ENCODE results near the gene TTC38.

TTC38 gene

GRCh38 chr22:46296257-46297150 is 28.7 kb downstream of the TTC38 start, which contains the start of gene GTSE1 (continued):
- TF ChIP-seq, protein P1, sequence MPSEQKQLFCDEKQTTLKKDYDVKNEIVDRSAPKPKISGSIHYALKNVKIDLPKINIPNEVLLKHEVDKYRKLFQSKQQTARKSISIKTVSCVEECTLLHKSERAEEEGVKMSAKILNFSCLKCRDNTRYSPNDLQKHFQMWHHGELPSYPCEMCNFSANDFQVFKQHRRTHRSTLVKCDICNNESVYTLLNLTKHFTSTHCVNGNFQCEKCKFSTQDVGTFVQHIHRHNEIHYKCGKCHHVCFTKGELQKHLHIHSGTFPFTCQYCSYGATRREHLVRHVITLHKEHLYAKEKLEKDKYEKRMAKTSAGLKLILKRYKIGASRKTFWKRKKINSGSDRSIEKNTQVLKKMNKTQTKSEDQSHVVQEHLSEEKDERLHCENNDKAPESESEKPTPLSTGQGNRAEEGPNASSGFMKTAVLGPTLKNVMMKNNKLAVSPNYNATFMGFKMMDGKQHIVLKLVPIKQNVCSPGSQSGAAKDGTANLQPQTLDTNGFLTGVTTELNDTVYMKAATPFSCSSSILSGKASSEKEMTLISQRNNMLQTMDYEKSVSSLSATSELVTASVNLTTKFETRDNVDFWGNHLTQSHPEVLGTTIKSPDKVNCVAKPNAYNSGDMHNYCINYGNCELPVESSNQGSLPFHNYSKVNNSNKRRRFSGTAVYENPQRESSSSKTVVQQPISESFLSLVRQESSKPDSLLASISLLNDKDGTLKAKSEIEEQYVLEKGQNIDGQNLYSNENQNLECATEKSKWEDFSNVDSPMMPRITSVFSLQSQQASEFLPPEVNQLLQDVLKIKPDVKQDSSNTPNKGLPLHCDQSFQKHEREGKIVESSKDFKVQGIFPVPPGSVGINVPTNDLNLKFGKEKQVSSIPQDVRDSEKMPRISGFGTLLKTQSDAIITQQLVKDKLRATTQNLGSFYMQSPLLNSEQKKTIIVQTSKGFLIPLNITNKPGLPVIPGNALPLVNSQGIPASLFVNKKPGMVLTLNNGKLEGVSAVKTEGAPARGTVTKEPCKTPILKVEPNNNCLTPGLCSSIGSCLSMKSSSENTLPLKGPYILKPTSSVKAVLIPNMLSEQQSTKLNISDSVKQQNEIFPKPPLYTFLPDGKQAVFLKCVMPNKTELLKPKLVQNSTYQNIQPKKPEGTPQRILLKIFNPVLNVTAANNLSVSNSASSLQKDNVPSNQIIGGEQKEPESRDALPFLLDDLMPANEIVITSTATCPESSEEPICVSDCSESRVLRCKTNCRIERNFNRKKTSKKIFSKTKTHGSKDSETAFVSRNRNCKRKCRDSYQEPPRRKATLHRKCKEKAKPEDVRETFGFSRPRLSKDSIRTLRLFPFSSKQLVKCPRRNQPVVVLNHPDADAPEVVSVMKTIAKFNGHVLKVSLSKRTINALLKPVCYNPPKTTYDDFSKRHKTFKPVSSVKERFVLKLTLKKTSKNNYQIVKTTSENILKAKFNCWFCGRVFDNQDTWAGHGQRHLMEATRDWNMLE (tag by site-specific recombination; conservative IDR thresholded peaks at IDR 0.05; ENCODE audit: low read depth) = no peak
- TF ChIP-seq GLI4 (tag by site-specific recombination; IDR thresholded peaks at IDR 0.05) (no peak), ZNF660 (tag by site-specific recombination; IDR thresholded peaks at IDR 0.05) (peak; percentile 35; the same call in 1 of the 2 replicates), HOXD13 (CRISPR knock-in tag; IDR thresholded peaks at IDR 0.05; ENCODE audit: borderline replicate concordance) (no peak), ZNF830 (tag by site-specific recombination; IDR thresholded peaks at IDR 0.05; ENCODE audit: low read depth) (no peak), ZNF175 (tag by site-specific recombination; IDR thresholded peaks at IDR 0.05) (no peak), IKZF3 (tag by site-specific recombination; IDR thresholded peaks at IDR 0.05) (no peak), ZNF473 (tag by site-specific recombination; IDR thresholded peaks at IDR 0.05) (no peak), ZNF600 (tag by site-specific recombination; IDR thresholded peaks at IDR 0.05) (peak; percentile 67; the same call in 1 of the 2 replicates), PRDM2 (tag by site-specific recombination; IDR thresholded peaks at IDR 0.05; ENCODE audit: borderline replicate concordance) (no peak), ZNF202 (tag by site-specific recombination; IDR thresholded peaks at IDR 0.05; ENCODE audit: borderline replicate concordance) (no peak), ZNF560 (tag by site-specific recombination; IDR thresholded peaks at IDR 0.05; ENCODE audit: borderline replicate concordance) (no peak), SCRT1 (tag by site-specific recombination; IDR thresholded peaks at IDR 0.05; ENCODE audit: borderline replicate concordance) (no peak), ZNF501 (tag by site-specific recombination; IDR thresholded peaks at IDR 0.05) (0 out of 2 replicates have a peak, but pooled peaks have one; percentile 27)
- TF ChIP-seq, protein P2, sequence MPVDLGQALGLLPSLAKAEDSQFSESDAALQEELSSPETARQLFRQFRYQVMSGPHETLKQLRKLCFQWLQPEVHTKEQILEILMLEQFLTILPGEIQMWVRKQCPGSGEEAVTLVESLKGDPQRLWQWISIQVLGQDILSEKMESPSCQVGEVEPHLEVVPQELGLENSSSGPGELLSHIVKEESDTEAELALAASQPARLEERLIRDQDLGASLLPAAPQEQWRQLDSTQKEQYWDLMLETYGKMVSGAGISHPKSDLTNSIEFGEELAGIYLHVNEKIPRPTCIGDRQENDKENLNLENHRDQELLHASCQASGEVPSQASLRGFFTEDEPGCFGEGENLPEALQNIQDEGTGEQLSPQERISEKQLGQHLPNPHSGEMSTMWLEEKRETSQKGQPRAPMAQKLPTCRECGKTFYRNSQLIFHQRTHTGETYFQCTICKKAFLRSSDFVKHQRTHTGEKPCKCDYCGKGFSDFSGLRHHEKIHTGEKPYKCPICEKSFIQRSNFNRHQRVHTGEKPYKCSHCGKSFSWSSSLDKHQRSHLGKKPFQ (tag by site-specific recombination; IDR thresholded peaks at IDR 0.05) = no peak
